Measurements from ENCODE around the gene COMMD6.

GRCh38 chr13:75547917-75548316, 10.3 kb upstream of the COMMD6 start:
- TF ChIP-seq DNMT1 (CRISPR knock-in tag; IDR thresholded peaks at IDR 0.05) (no peak), ZFP62 (CRISPR knock-in tag; IDR thresholded peaks at IDR 0.05) (no peak), JUNB (CRISPR knock-in tag; IDR thresholded peaks at IDR 0.05; ENCODE audit: borderline replicate concordance) (no peak)

Data from HepG2 (cell line).